Tongue (tissue), 2 donors: ENCODE measurements around the gene CDH23. TPM values are rescaled to one million over a fixed set of nuclear protein-coding genes. Genes with fewer than 3 reads are reported as not detected.

Source experiments
- DNase-seq: peaks from one replicate; pipeline ENCODE4 v3.0.0-alpha.2; 2015
- total RNA-seq: library from RNA; depleted of rRNA; stranded (reverse); fragments of >200 nt; gene quantifications from one replicate; pipeline ENCODE4 v1.2.3, GENCODE V29; 2014

Gene CDH23
- total RNA-seq, 1 donor from 2014 or later: 12.2 TPM

- no peak for DNase-seq
Measured at GRCh38 chr10:71625445-71626175, 228.9 kb downstream of the CDH23 start.

- DNase-seq: no peak
Measured at GRCh38 chr10:71627230-71627939, 230.7 kb downstream of the CDH23 start.

- DNase-seq: no peak
Measured at GRCh38 chr10:71627956-71628355, 231.2 kb downstream of the CDH23 start.

GRCh38 chr10:71629131-71629530, 232.4 kb downstream of the CDH23 start:
- no peak for DNase-seq

GRCh38 chr10:71630168-71630567, 233.4 kb downstream of the CDH23 start:
- DNase-seq: no peak

- DNase-seq: no peak
Measured at GRCh38 chr10:71631007-71631861, 234.5 kb downstream of the CDH23 start.

- DNase-seq: no peak
Measured at GRCh38 chr10:71632200-71632820, 235.6 kb downstream of the CDH23 start.

GRCh38 chr10:71632896-71633600, 236.3 kb downstream of the CDH23 start:
- DNase-seq: no peak

GRCh38 chr10:71633920-71634319, 237.2 kb downstream of the CDH23 start:
- no peak for DNase-seq

GRCh38 chr10:71634531-71635164, 237.9 kb downstream of the CDH23 start:
- peak; percentile 74 for DNase-seq

GRCh38 chr10:71635251-71635866, 238.6 kb downstream of the CDH23 start:
- no peak for DNase-seq

GRCh38 chr10:71635867-71636266, 239.1 kb downstream of the CDH23 start:
- DNase-seq: no peak

GRCh38 chr10:71636588-71636987, 239.9 kb downstream of the CDH23 start:
- no peak for DNase-seq

GRCh38 chr10:71637305-71637704, 240.6 kb downstream of the CDH23 start:
- DNase-seq: no peak

GRCh38 chr10:71638064-71638821, 241.5 kb downstream of the CDH23 start:
- DNase-seq: no peak

GRCh38 chr10:71638822-71639719, 242.4 kb downstream of the CDH23 start:
- peak; percentile 55 for DNase-seq

- DNase-seq: no peak
Measured at GRCh38 chr10:71640607-71641006, 243.9 kb downstream of the CDH23 start.

- no peak for DNase-seq
Measured at GRCh38 chr10:71641449-71641848, 244.7 kb downstream of the CDH23 start.

GRCh38 chr10:71641986-71642385, 245.3 kb downstream of the CDH23 start:
- no peak for DNase-seq
